Testis (tissue), 3 donors: ENCODE results near the gene CACNA1C. TPM values are rescaled to one million over a fixed set of nuclear protein-coding genes. Genes with fewer than 3 reads are reported as not detected.

ENCODE experiments used
- DNase-seq: peaks from one replicate; pipeline ENCODE4 v3.0.0-alpha.2; 2019
- H3K27ac ChIP-seq, 2 donors: fragments of 200-600 bp; sonication (generic); one replicate each; pipeline ENCODE4 v1.5.1; 2019
- H3K27me3 ChIP-seq: fragments of 200-600 bp; sonication (generic); one replicate; pipeline ENCODE4 v1.5.1; 2019
- H3K36me3 ChIP-seq: fragments of 200-600 bp; sonication (generic); one replicate; pipeline ENCODE4 v1.5.1; 2017; ENCODE audit warnings: low read depth; ENCODE audit errors: missing control alignments
- H3K4me1 ChIP-seq: fragments of 200-600 bp; sonication (generic); one replicate; pipeline ENCODE4 v1.5.1; 2019
- H3K4me3 ChIP-seq, 2 donors: fragments of 200-600 bp; sonication (generic); one replicate each; pipeline ENCODE4 v1.5.1; 2017 to 2019
- H3K9me3 ChIP-seq: fragments of 200-600 bp; sonication (generic); one replicate; pipeline ENCODE4 v1.5.1; 2017
- POLR2A ChIP-seq: fragments of 450-650 bp; IDR thresholded peaks from one replicate; pipeline ENCODE4 v1.6.1; 2017; ENCODE audit warnings: antibody characterized with exemption, mild to moderate bottlenecking, moderate library complexity
- WGBS, 2 donors: methylation state at CpG; one replicate each; pipeline ENCODE4 v1.1.5; 2018; 5-methylcytosine and 5-hydroxymethylcytosine counted together
- intact Hi-C: fragments of 100-400 bp; cut with DNase I; formaldehyde crosslinking; loops from one replicate; pipeline ENCODE4 v1.15.1; 2023; ENCODE audit warnings: low total_unique reads
- polyA plus RNA-seq: library from polyadenylated mRNA; stranded (reverse); fragments of 350-450 nt; fragmentation: Illumina TruSeq; extraction: RNeasy Lipid Tissue Mini Kit (QIAGEN cat#74804); gene quantifications from one replicate; pipeline ENCODE4 v1.2.3, GENCODE V29; 2014; ENCODE audit warnings: low read depth, low replicate concordance; ENCODE audit not compliant: insufficient read depth
- total RNA-seq, 2 donors: library from RNA; depleted of rRNA; stranded (reverse); fragments of >200 nt; gene quantifications; one replicate each; pipeline ENCODE4 v1.2.3, GENCODE V29; 2016
- TF ChIP-seq, protein P1 (sequence below), 3 experiments: fragments of 450-650 bp in 2 of 3; fragments of 200-600 bp in 1 of 3; sonication (generic) in 1 of 3; IDR thresholded peaks; one replicate each; pipeline ENCODE4 v1.5.1; 2016 to 2019; ENCODE audit warnings: antibody characterized with exemption in 3 of 3, mild to moderate bottlenecking in 2 of 3, moderate library complexity in 1 of 3

The CACNA1C gene
- total and polyA plus RNA-seq, 3 donors from 2014 or later: 20.3 to 36.8 (median 32.0) TPM

DNA sequence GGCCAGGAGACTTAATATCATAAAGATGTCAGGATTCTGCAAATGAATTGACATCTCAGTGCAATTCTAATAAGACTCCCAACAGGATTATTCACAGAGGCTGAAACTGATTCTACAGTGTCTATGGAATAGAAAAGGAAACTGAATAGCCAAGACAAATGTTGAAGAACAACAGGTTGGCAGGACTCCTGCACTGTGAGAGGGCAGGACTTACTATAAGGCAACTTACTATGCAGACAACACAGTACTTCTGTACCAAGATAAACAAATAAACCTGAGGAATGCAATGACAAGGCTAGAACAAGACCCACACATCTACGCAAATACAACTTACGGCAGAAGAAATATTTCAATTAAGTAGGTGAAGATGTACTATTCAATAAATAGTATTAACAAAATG is 609.7 kb downstream of the CACNA1C start:
- no peaks in the 10 kb centered on the region for H3K36me3 ChIP-seq
- H3K4me3 ChIP-seq: no peak overlapping the region
- H3K4me1 ChIP-seq: no peaks in the 10 kb centered on the region
- H3K27me3 ChIP-seq: no peaks in the 10 kb centered on the region
- intact Hi-C loops: no loop called here
- no peak for DNase-seq
- TF ChIP-seq POLR2A: no peak
- WGBS, 2 donors: 91 to 95% methylated on average over 2 of the region's 2 CpGs
- no peak overlapping the region for H3K27ac ChIP-seq
- H3K9me3 ChIP-seq: no peaks in the 10 kb centered on the region

DNA sequence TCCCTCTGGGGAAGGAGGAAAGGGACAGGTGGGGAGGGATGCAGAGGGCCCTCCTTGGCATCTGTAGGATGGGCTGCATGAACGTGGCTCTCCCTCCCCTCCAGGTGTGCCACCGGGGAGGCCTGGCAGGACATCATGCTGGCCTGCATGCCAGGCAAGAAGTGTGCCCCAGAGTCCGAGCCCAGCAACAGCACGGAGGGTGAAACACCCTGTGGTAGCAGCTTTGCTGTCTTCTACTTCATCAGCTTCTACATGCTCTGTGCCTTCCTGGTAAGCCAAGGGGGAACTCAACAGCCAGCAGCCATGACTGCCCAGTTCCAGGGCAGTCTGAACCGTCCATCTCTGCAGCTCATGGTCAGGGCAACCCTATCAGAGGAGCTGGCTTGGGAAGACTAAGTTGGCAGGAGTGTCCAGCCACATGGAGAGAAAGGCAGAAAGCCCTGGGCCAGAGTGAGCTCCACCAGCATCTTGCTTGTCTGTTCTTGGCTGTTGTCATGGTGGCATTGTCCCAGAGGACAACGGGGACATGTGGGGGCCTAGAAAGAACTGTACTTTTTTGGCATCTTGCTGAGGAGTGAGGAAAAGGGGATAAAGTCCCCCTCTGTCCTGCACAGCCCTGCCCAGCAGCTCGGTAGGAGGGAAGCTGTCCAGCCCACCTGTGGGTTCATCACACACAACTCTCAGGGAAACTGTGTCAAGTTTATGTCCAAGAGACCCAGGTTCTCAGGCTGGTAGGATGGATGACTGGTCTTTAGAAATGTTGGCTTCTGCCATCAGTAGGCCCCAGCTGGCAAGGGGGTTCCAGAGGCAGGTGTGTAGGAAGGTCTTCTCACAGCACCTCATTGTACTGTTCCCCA is 612.2 kb downstream of the CACNA1C start:
- H3K27me3 ChIP-seq: no peaks in the 10 kb centered on the region
- 88% methylated on average over 7 of the region's 7 CpGs for WGBS, 2 donors
- no peak for TF ChIP-seq POLR2A
- TF ChIP-seq, protein P1, sequence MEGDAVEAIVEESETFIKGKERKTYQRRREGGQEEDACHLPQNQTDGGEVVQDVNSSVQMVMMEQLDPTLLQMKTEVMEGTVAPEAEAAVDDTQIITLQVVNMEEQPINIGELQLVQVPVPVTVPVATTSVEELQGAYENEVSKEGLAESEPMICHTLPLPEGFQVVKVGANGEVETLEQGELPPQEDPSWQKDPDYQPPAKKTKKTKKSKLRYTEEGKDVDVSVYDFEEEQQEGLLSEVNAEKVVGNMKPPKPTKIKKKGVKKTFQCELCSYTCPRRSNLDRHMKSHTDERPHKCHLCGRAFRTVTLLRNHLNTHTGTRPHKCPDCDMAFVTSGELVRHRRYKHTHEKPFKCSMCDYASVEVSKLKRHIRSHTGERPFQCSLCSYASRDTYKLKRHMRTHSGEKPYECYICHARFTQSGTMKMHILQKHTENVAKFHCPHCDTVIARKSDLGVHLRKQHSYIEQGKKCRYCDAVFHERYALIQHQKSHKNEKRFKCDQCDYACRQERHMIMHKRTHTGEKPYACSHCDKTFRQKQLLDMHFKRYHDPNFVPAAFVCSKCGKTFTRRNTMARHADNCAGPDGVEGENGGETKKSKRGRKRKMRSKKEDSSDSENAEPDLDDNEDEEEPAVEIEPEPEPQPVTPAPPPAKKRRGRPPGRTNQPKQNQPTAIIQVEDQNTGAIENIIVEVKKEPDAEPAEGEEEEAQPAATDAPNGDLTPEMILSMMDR (IDR thresholded peaks at IDR 0.05): no peak
- DNase-seq: no peak
- H3K27ac ChIP-seq: no peak overlapping the region
- intact Hi-C loops: no loop called here
- no peak overlapping the region for H3K4me3 ChIP-seq
- H3K4me1 ChIP-seq: no peaks in the 10 kb centered on the region
- no peaks in the 10 kb centered on the region for H3K36me3 ChIP-seq
- no peaks in the 10 kb centered on the region for H3K9me3 ChIP-seq

DNA sequence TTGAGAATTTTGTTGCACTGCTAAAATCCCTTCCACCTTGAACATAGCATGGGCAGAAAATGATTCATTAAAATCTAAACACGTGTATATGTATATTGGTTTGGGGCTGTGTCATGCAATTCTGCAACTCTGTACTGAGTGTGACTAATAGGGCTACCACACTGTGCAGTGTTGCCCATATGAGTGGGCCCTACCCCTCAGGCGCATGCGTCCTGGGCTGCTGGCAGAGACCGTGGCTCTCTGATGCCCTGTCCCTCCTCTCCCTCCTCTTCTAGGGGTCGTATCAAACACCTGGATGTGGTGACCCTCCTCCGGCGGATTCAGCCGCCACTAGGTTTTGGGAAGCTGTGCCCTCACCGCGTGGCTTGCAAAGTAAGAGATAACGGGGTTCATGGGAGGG is 613.6 kb downstream of the CACNA1C start:
- no peaks in the 10 kb centered on the region for H3K36me3 ChIP-seq
- H3K9me3 ChIP-seq: no peaks in the 10 kb centered on the region
- TF ChIP-seq, protein P1 (IDR thresholded peaks at IDR 0.05): no peak
- no peak for TF ChIP-seq POLR2A
- no peak overlapping the region for H3K27ac ChIP-seq
- intact Hi-C loops: no loop called here
- H3K27me3 ChIP-seq: no peaks in the 10 kb centered on the region
- H3K4me1 ChIP-seq: no peaks in the 10 kb centered on the region
- no peak for DNase-seq
- no peak overlapping the region for H3K4me3 ChIP-seq
- WGBS, 2 donors: 90% methylated on average over 11 of the region's 11 CpGs

DNA sequence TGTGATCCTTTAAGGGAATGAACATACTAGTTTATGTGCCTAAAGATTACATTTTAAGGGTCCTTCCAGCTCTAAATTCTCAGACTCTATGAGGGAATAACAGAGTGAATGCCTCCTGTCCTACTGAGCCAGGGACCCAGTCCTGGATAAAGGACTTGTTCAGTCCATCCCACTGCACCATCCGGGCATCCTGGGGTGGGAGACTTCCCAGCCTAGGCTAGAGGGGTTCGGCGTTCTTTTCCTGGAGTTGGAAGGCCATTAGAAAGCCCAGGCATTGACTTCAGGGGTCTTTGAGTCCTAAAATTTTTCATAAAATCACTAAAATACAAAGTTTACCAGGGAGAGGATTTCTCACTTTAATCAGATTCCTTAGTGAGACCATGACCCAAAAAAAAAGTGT is 614.1 kb downstream of the CACNA1C start:
- no peaks in the 10 kb centered on the region for H3K4me1 ChIP-seq
- H3K36me3 ChIP-seq: no peaks in the 10 kb centered on the region
- no peak for TF ChIP-seq POLR2A
- TF ChIP-seq, protein P1 (IDR thresholded peaks at IDR 0.05): no peak
- no peak for DNase-seq
- WGBS, 2 donors: 86 to 88% methylated on average over 3 of the region's 3 CpGs
- no peaks in the 10 kb centered on the region for H3K9me3 ChIP-seq
- H3K4me3 ChIP-seq: no peak overlapping the region
- H3K27ac ChIP-seq: no peak overlapping the region
- intact Hi-C loops: no loop called here
- no peaks in the 10 kb centered on the region for H3K27me3 ChIP-seq

DNA sequence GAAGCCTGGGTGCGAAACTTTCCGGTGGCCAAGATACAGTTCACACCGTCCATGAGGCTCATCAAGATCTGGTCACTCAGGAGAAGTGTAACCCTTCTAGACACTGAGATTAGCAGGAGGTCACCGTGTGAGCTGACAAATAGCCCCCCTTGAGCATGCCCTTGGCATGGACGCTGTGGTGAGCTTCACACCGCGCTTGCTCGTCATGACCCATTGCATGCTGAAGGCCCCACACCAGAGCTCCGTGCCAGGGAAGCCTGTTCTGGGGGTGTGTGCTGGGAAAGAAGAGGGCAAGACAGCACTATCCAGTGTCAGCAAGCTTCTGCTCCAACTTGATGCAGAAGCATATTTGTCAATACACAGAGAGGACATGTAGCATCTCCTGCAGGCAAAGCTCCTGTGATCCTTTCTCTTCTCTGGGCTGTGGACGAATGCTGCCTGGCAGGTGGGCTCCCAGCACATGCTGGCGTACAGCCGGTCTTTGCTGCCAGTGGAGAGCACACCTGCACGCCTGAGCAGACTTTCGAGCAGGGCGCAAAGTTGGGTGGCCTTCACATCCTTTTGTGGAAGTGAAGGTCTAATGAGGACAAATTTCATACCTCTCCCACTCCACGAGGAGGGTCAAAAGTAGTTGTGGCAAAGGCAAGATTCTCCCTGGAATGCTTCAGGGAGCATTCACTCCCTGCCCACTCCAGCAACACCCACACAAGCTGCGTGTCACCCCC is 615.1 kb downstream of the CACNA1C start:
- H3K4me3 ChIP-seq: no peak overlapping the region
- H3K36me3 ChIP-seq: no peaks in the 10 kb centered on the region
- WGBS, 2 donors: 85% methylated on average over 8 to 17 of the region's 17 CpGs
- H3K9me3 ChIP-seq: no peaks in the 10 kb centered on the region
- intact Hi-C loops: no loop called here
- H3K4me1 ChIP-seq: no peaks in the 10 kb centered on the region
- DNase-seq: no peak
- no peak overlapping the region for H3K27ac ChIP-seq
- no peaks in the 10 kb centered on the region for H3K27me3 ChIP-seq
- TF ChIP-seq, protein P1 (IDR thresholded peaks at IDR 0.05): no peak
- no peak for TF ChIP-seq POLR2A
